SH-SY5Y (cell line): ENCODE results near the gene CTCF.

ENCODE experiments used
- GATA2 ChIP-seq: IDR thresholded peaks from 2 replicates; pipeline ENCODE4 v1.6.1; 2011; ENCODE audit warnings: mild to moderate bottlenecking, low read depth, low read length
- GATA3 ChIP-seq: IDR thresholded peaks from 2 replicates; pipeline ENCODE4 v1.6.1; 2011; ENCODE audit warnings: low read depth, mild to moderate bottlenecking, low read length, moderate library complexity

GRCh38 chr16:67654403-67654911 lies 92.1 kb downstream of the CTCF start:
- TF ChIP-seq GATA2 (no peak), GATA3 (no peak)
